Activated CD8-positive, alpha-beta memory T cell treated with anti-CD3 and anti-CD28 coated beads for 48 hours (primary cell): Measurements from ENCODE around the gene REM2.

Source experiments
- DNase-seq, 3 experiments: peaks; one replicate each; pipeline ENCODE4 v3.0.0-alpha.2; 2020; ENCODE audit warnings: low read depth in 2 of 3, low spot score in 2 of 3

REM2 gene

DNA sequence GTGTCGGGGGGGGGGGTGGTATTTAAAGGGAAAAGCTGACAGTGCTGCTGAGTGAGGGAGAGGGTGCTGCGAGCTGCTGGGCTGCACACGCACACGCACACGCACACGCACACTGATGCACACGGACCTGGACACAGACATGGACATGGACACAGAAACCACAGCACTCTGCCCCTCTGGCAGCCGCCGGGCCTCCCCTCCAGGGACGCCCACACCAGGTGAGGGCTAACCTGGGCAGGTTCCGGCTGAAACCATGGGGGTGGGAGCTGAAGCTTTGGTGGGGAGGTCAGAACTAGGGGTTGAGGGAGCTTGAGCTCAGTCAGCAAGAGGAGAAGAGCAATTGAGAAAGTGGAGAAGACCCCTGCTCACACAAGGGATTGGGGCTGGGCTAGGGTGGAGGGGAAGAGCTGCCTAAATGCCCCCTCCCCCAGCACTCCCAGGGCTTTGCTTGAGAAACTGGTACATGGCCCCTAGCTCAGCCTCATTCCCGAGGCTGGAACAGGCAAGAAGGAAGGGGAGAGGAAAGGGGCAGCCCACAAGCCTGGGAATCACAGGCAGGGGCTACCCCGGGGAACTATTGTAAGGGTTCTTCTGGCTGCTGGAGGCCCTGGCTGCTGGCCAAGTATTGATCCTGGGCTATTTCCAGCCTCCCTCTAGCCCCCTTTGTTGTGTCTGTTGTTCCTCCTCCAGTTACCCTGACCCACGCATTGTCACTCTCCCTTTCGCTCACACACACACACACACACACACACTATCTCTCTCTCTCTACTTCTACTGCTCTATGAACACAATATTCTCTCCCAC is at the start of gene REM2:
REM2 (plus strand) TSS at position 50 of the 804 bp plus-strand sequence; CDS start at position 116, 66 bp downstream.
- no peak for DNase-seq

- DNase-seq, result no peak
Observed at GRCh38 chr14:22835505-22835904, 47.5 kb upstream of the REM2 start.

DNA sequence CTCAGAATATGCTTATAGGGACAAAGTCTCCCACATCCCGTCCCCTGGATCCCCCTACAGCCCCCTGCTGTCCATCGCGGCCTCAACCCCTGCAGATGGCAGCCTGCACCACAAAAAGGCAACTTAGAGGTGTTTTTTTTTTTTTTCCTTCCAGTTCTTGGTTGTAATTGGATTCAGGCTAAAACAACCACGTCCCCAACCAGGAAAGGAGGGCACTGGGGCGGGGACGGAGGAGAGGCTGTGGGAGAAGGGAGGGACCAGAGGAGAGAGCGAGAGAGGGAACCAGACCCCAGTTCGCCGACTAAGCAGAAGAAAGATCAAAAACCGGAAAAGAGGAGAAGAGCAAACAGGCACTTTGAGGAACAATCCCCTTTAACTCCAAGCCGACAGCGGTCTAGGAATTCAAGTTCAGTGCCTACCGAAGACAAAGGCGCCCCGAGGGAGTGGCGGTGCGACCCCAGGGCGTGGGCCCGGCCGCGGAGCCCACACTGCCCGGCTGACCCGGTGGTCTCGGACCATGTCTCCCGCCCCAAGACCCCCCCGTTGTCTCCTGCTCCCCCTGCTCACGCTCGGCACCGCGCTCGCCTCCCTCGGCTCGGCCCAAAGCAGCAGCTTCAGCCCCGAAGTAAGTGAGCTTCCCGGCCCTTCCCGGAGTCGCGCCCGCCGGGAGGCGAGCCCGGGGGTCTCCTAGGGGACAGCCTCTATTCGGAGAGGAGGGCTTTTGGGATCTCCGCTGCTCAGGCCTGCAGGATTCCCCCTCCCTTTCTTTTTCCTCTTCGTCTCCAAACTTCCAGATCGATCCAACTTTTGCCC is 46.5 kb upstream of the REM2 start, which contains the start of gene MMP14:
MMP14 (plus strand) TSS at position 285 of the 813 bp plus-strand sequence; CDS start at position 518, 233 bp downstream.
- no peak for DNase-seq

GRCh38 chr14:22837114-22837749 is 45.8 kb upstream of the REM2 start:
- DNase-seq, result no peak

- DNase-seq, result no peak
Observed at GRCh38 chr14:22837750-22838538, 45.1 kb upstream of the REM2 start.

DNA sequence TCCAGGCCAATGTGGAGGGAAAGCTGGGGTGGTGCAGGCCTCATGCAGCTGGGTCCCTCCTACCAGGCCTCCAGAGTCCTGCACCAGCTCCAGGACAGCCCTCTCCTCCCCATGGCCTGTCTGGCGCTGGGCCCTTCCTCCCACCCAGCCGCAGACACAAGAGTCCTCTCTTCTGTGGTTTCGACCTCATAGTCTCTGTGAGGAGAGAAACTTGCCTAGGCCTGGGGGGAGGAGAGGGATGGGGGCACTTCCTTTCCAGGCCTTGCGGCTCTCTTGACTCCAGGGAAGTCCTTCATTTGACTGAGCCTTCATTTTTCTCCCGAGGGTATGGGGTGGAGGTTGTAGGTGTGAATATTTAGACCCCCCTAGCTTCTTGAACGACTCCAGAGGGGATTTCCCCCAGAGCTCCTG is 44.4 kb upstream of the REM2 start:
- DNase-seq, result no peak

DNA sequence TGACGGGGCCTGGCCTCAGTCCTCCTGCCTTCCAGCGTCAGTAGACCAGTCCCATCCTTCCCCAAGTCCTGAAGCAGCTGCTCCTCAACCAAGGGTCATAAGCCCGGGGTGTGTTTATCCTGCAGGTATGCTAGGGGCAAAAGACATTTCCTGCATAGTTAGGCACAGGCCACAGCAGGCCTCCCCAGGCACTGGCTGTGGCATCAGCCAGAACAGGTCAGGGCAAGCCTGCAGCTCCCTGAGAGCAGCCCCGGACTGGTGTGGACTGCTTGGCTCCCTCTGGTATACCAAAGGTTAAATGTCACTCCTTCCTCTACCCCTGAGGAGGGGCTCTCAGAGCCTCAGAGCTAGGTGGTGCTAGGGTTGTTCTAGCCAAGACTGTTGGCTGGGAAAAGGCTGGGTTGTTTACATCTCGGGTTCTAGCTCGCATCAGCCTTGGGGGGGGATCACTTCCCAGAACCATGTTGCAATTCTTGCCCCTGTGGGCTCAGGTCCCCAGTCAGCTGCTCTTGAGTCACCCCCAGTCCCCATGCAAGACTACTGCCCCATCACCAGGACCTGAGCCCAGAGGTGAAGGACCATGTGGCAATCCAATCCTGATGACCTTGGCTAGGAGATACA is 43.8 kb upstream of the REM2 start:
- no peak for DNase-seq

- DNase-seq, result no peak
Observed at GRCh38 chr14:22841311-22841710, 41.7 kb upstream of the REM2 start.

- DNase-seq, result no peak
Observed at GRCh38 chr14:22841769-22842168, 41.3 kb upstream of the REM2 start.

GRCh38 chr14:22842211-22843122 is 40.6 kb upstream of the REM2 start:
- DNase-seq, result no peak

- no peak for DNase-seq
Observed at GRCh38 chr14:22843123-22843925, 39.7 kb upstream of the REM2 start.

DNA sequence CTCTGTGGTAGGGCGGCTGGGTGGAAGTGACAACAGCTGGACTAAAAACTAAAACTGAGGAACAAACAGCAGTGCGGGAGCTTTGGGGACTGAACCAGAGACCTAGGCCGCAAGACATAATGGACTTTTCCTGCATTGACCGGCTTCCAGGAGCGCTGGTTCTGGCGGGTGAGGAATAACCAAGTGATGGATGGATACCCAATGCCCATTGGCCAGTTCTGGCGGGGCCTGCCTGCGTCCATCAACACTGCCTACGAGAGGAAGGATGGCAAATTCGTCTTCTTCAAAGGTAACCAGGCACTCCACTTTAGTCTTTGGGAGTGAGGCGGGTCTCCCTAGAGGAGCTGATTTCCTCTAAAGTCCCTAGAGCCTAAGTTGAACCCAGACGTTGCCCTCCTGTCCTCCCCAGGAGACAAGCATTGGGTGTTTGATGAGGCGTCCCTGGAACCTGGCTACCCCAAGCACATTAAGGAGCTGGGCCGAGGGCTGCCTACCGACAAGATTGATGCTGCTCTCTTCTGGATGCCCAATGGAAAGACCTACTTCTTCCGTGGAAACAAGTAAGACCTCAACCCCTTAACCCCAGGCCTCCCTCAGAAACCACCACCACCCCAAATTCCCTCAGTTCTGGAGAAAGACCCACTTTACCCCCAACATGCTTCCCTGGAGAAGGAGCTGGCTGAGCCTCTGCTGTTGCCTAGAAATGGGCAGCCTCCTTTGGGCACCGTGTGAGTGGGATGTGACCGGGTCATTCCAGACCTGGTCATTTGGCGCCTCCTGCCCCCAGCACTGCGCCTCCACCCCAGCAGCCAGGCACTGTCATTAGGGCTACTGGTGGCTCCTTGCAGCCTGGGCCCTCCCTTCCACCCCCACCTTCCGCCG is 38.6 kb upstream of the REM2 start:
- DNase-seq, result no peak

GRCh38 chr14:22845103-22845394 is 38.0 kb upstream of the REM2 start:
- no peak for DNase-seq

- no peak for DNase-seq
Observed at GRCh38 chr14:22845821-22846625, 37.0 kb upstream of the REM2 start.

DNA sequence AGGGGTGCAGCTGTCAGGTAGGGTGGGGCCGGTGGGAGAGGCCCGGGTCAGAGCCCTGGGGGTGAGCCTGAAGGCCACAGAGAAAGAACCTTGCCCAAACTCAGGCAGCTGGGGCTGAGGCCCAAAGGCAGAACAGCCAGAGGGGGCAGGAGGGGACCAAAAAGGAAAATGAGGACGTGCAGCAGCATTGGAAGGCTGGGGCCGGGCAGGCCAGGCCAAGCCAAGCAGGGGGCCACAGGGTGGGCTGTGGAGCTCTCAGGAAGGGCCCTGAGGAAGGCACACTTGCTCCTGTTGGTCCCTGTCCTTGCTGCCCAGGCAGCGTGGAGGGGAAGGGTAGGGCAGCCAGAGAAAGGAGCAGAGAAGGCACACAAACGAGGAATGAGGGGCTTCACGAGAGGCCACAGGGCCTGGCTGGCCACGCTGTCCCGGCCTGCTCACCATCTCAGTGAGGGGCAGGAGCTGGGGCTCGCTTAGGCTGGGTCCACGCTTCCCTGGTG is 36.2 kb upstream of the REM2 start:
- no peak for DNase-seq

DNA sequence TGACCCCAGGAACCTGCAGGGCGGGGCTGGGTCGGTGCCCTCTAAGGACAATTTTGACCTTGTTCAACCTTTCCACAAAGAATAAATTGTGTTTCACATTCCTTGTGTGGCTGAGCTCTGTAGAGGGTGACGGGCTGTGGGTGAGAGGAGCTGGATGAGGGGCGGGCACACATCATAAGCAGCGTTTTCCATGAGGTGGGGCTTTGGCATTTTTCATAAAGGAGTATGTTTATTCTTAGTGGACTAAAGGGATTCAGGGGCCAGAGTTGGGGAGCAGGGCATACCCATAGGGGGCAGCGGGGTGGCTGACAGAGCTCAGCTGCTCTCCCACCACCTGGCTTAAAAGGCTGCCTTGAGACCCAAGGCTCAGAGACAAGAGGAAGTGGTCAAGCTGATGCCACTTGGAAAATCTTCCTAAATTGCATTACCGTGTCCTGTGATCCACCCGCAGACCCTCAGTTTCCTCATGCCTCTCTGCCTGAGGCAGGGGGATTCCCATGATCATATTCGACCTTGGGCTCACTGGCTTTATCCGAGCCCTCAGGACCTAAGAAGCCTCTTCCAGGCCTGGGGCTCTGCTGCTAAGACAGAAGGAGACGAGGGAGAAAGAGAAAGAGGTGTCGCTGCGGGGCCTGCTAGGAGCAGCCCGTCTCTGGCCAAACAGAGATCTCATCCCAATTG is 35.2 kb upstream of the REM2 start:
- DNase-seq, result no peak
